ENCODE results near the gene CDKN1B.

Gene CDKN1B

GRCh38 chr12:12720672-12721161 lies 3.5 kb downstream of the CDKN1B start:
- in situ Hi-C loops (cut with MboI; ENCODE audit: low pct_unique_long_range_greater_than_20kb, low sequenced_read_pairs) = loop anchor here (25.0 kb wide), 1 partner anchor 108 kb away; the partner anchor contains the start of gene CREBL2
- peak; percentile 61 for DNase-seq

- DNase-seq = peak; percentile 54
- in situ Hi-C loops (cut with MboI; ENCODE audit: low pct_unique_long_range_greater_than_20kb, low sequenced_read_pairs) = loop anchor here (25.0 kb wide), 1 partner anchor 109 kb away; the partner anchor contains the start of gene CREBL2
Measured at GRCh38 chr12:12721176-12721751, 4.1 kb downstream of the CDKN1B start.

GRCh38 chr12:12721814-12722434 lies 4.8 kb downstream of the CDKN1B start:
- in situ Hi-C loops (cut with MboI; ENCODE audit: low pct_unique_long_range_greater_than_20kb, low sequenced_read_pairs) = loop anchor here (25.0 kb wide), 1 partner anchor 110 kb away; the partner anchor contains the start of gene CREBL2

GRCh38 chr12:12722435-12723148 lies 5.4 kb downstream of the CDKN1B start:
- in situ Hi-C loops (cut with MboI; ENCODE audit: low pct_unique_long_range_greater_than_20kb, low sequenced_read_pairs) = loop anchor here (25.0 kb wide), 1 partner anchor 110 kb away; the partner anchor contains the start of gene CREBL2
- peak; percentile 78 for DNase-seq

More at GRCh38 chr12:12721814-12722434, 4.8 kb downstream of the CDKN1B start:
- no peak for DNase-seq

GRCh38 chr12:12723149-12723680 lies 6.0 kb downstream of the CDKN1B start:
- peak; percentile 57 for DNase-seq
- in situ Hi-C loops (cut with MboI; ENCODE audit: low pct_unique_long_range_greater_than_20kb, low sequenced_read_pairs) = loop anchor here (25.0 kb wide), 1 partner anchor 111 kb away; the partner anchor contains the start of gene CREBL2

- in situ Hi-C loops (cut with MboI; ENCODE audit: low pct_unique_long_range_greater_than_20kb, low sequenced_read_pairs) = loop anchor here (25.0 kb wide), 1 partner anchor 112 kb away; the partner anchor contains the start of gene CREBL2
- DNase-seq = peak; percentile 58
Measured at GRCh38 chr12:12723681-12724420, 6.7 kb downstream of the CDKN1B start.

- no peak for DNase-seq
- in situ Hi-C loops (cut with MboI; ENCODE audit: low pct_unique_long_range_greater_than_20kb, low sequenced_read_pairs) = loop anchor here (25.0 kb wide), 1 partner anchor 112 kb away; the partner anchor contains the start of gene CREBL2
Measured at GRCh38 chr12:12724421-12725085, 7.4 kb downstream of the CDKN1B start.

- DNase-seq = peak; percentile 99
- in situ Hi-C loops (cut with MboI; ENCODE audit: low pct_unique_long_range_greater_than_20kb, low sequenced_read_pairs) = no loop called here
Measured at GRCh38 chr12:12725086-12725955, 8.2 kb downstream of the CDKN1B start.

- in situ Hi-C loops (cut with MboI; ENCODE audit: low pct_unique_long_range_greater_than_20kb, low sequenced_read_pairs) = no loop called here
- no peak for DNase-seq
Measured at GRCh38 chr12:12725956-12726554, 8.9 kb downstream of the CDKN1B start.

GRCh38 chr12:12726555-12727093 lies 9.5 kb downstream of the CDKN1B start:
- peak; percentile 67 for DNase-seq
- in situ Hi-C loops (cut with MboI; ENCODE audit: low pct_unique_long_range_greater_than_20kb, low sequenced_read_pairs) = no loop called here

GRCh38 chr12:12731178-12731577 lies 14.0 kb downstream of the CDKN1B start:
- DNase-seq = no peak
- in situ Hi-C loops (cut with MboI; ENCODE audit: low pct_unique_long_range_greater_than_20kb, low sequenced_read_pairs) = no loop called here

- in situ Hi-C loops (cut with MboI; ENCODE audit: low pct_unique_long_range_greater_than_20kb, low sequenced_read_pairs) = no loop called here
- no peak for DNase-seq
Measured at GRCh38 chr12:12731785-12732184, 14.6 kb downstream of the CDKN1B start.

- in situ Hi-C loops (cut with MboI; ENCODE audit: low pct_unique_long_range_greater_than_20kb, low sequenced_read_pairs) = no loop called here
- no peak for DNase-seq
Measured at GRCh38 chr12:12733118-12733517, 15.9 kb downstream of the CDKN1B start.

GRCh38 chr12:12734054-12734453 lies 16.9 kb downstream of the CDKN1B start:
- DNase-seq = no peak
- in situ Hi-C loops (cut with MboI; ENCODE audit: low pct_unique_long_range_greater_than_20kb, low sequenced_read_pairs) = no loop called here

- DNase-seq = no peak
- in situ Hi-C loops (cut with MboI; ENCODE audit: low pct_unique_long_range_greater_than_20kb, low sequenced_read_pairs) = no loop called here
Measured at GRCh38 chr12:12734561-12735071, 17.4 kb downstream of the CDKN1B start.

- in situ Hi-C loops (cut with MboI; ENCODE audit: low pct_unique_long_range_greater_than_20kb, low sequenced_read_pairs) = no loop called here
Measured at GRCh38 chr12:12735301-12735700, 18.1 kb downstream of the CDKN1B start.

More at GRCh38 chr12:12735301-12735700, 18.1 kb downstream of the CDKN1B start:
- DNase-seq = no peak

Data from KBM-7 (cell line).